DND-41 (cell line): ENCODE data around the gene GDPD1.
"Not testable (repeated sequence)": the region's sequence is repeated elsewhere in the genome, so short reads cannot be mapped to it uniquely, and the experiment has no call there.

Source experiments
- ATAC-seq: fragments of 200-7000 bp; cut with Tn5 transposase; 3 replicates; pipeline ENCODE4 v1.9.1; 2021; ENCODE audit warnings: low read depth; ENCODE audit not compliant: insufficient read depth
- DNase-seq: peaks from one replicate; pipeline ENCODE4 v3.0.0-alpha.2; 2020
- H2AFZ ChIP-seq: 2 replicates; pipeline ENCODE4 v1.6.0; 2012; ENCODE audit warnings: low read depth, low read length
- H3K27ac ChIP-seq: 2 replicates; pipeline ENCODE4 v1.5.1; 2012; ENCODE audit warnings: low read length, inconsistent platforms
- H3K27me3 ChIP-seq: fragments of 200-600 bp; sonication (generic); 2 replicates; pipeline ENCODE4 v1.6.0; 2012; ENCODE audit warnings: low read length, mild to moderate bottlenecking, inconsistent platforms; ENCODE audit not compliant: insufficient read depth, poor library complexity
- H3K36me3 ChIP-seq: 2 replicates; pipeline ENCODE4 v1.5.1; 2012; ENCODE audit warnings: low read length, inconsistent platforms; ENCODE audit not compliant: insufficient read depth
- H3K4me1 ChIP-seq: 2 replicates; pipeline ENCODE4 v1.5.1; 2012; ENCODE audit warnings: mild to moderate bottlenecking, low read length; ENCODE audit not compliant: insufficient read depth
- H3K4me2 ChIP-seq: 2 replicates; pipeline ENCODE4 v1.6.0; 2012; ENCODE audit warnings: mild to moderate bottlenecking, moderate library complexity, low read length, inconsistent platforms; ENCODE audit not compliant: insufficient read depth
- H3K4me3 ChIP-seq, 2 experiments: fragments of 200-600 bp in 1 of 2; shearing (Covaris generic) in 1 of 2; 2 replicates each; pipeline ENCODE4 v1.5.1; 2012 to 2016; ENCODE audit warnings: inconsistent platforms in 2 of 2, low read length in 2 of 2, mild to moderate bottlenecking in 2 of 2, low read depth in 1 of 2, moderate library complexity in 1 of 2
- H3K79me2 ChIP-seq: 2 replicates; pipeline ENCODE4 v1.6.0; 2012; ENCODE audit warnings: low read length, inconsistent platforms; ENCODE audit not compliant: insufficient read depth
- H3K9ac ChIP-seq: 2 replicates; pipeline ENCODE4 v1.6.0; 2012; ENCODE audit warnings: low read depth, mild to moderate bottlenecking, inconsistent platforms, low read length, moderate library complexity
- H3K9me3 ChIP-seq: 2 replicates; pipeline ENCODE4 v1.5.1; 2012; ENCODE audit warnings: low read length, moderate library complexity, mild to moderate bottlenecking, inconsistent platforms; ENCODE audit not compliant: insufficient read depth, severe bottlenecking
- H4K20me1 ChIP-seq: 2 replicates; pipeline ENCODE4 v1.6.0; 2012; ENCODE audit warnings: low read length; ENCODE audit not compliant: insufficient read depth
- CTCF ChIP-seq: IDR thresholded peaks from 2 replicates; pipeline ENCODE4 v1.5.1; 2012; ENCODE audit warnings: borderline replicate concordance, low read length, moderate library complexity, mild to moderate bottlenecking; ENCODE audit not compliant: poor library complexity, severe bottlenecking; ENCODE audit errors: extremely low read depth
- EZH2 ChIP-seq: IDR thresholded peaks from 3 replicates; pipeline ENCODE4 v1.6.1; 2012; ENCODE audit warnings: borderline replicate concordance, low read depth, mild to moderate bottlenecking, moderate library complexity, low read length, inconsistent platforms; ENCODE audit not compliant: severe bottlenecking

GDPD1 gene

GRCh38 chr17:59175076-59175475 lies 45.2 kb upstream of the GDPD1 start:
- H3K9me3 ChIP-seq, result no peaks in the 10 kb centered on the region
- H3K4me1 ChIP-seq, result no peaks in the 10 kb centered on the region
- H2AFZ ChIP-seq, result no peak overlapping the region
- DNase-seq (no peak), ATAC-seq (no peak)
- no peak overlapping the region for H3K4me3 ChIP-seq
- H3K27ac ChIP-seq, result no peak overlapping the region
- no peak overlapping the region for H3K4me2 ChIP-seq
- peaks cover 71% of the 10 kb centered on the region for H3K36me3 ChIP-seq
- H3K27me3 ChIP-seq, result no peaks in the 10 kb centered on the region
- no peak for TF ChIP-seq EZH2
- TF ChIP-seq CTCF, result no peak
- H3K9ac ChIP-seq, result no peak overlapping the region
- peaks cover 82% of the 10 kb centered on the region for H3K79me2 ChIP-seq
- H4K20me1 ChIP-seq, result peaks cover 32% of the 10 kb centered on the region; the same call in 1 of the 2 replicates

- H3K4me1 ChIP-seq, result no peaks in the 10 kb centered on the region
- peaks cover 82% of the 10 kb centered on the region for H3K79me2 ChIP-seq
- H3K9ac ChIP-seq, result no peak overlapping the region
- peaks cover 28% of the 10 kb centered on the region; the same call in 1 of the 2 replicates for H4K20me1 ChIP-seq
- TF ChIP-seq CTCF (no peak), EZH2 (no peak)
- no peak for ATAC-seq
- H3K27ac ChIP-seq, result no peak overlapping the region
- no peak overlapping the region for H3K4me2 ChIP-seq
- H3K27me3 ChIP-seq, result no peaks in the 10 kb centered on the region
- H2AFZ ChIP-seq, result no peak overlapping the region
- no peak overlapping the region for H3K4me3 ChIP-seq
- peaks cover 74% of the 10 kb centered on the region for H3K36me3 ChIP-seq
- no peak for DNase-seq
- H3K9me3 ChIP-seq, result no peaks in the 10 kb centered on the region
Measured at GRCh38 chr17:59178266-59178985, 41.9 kb upstream of the GDPD1 start.

GRCh38 chr17:59179601-59180000 lies 40.7 kb upstream of the GDPD1 start:
- not testable (repeated sequence) for DNase-seq, H3K4me2 ChIP-seq, H3K9ac ChIP-seq, ATAC-seq, H2AFZ ChIP-seq, H3K4me3 ChIP-seq, H3K9me3 ChIP-seq, H3K27ac ChIP-seq, H3K4me1 ChIP-seq, H3K27me3 ChIP-seq
- Histone ChIP-seq H3K79me2 (peaks cover 70% of the 10 kb centered on the region), H4K20me1 (peaks cover 21% of the 10 kb centered on the region; the same call in 1 of the 2 replicates), H3K36me3 (peaks cover 70% of the 10 kb centered on the region)

GRCh38 chr17:59180626-59181025 lies 39.7 kb upstream of the GDPD1 start:
- no peak for TF ChIP-seq CTCF
- TF ChIP-seq EZH2, result no peak
- H3K27me3 ChIP-seq, result no peaks in the 10 kb centered on the region
- DNase-seq, result no peak
- H3K79me2 ChIP-seq, result peaks cover 60% of the 10 kb centered on the region
- H3K4me2 ChIP-seq, result no peak overlapping the region
- no peaks in the 10 kb centered on the region for H3K4me1 ChIP-seq
- H3K4me3 ChIP-seq, result no peak overlapping the region
- no peak overlapping the region for H2AFZ ChIP-seq
- H3K9ac ChIP-seq, result no peak overlapping the region
- H3K27ac ChIP-seq, result no peak overlapping the region
- no peaks in the 10 kb centered on the region for H3K9me3 ChIP-seq
- H4K20me1 ChIP-seq, result peaks cover 21% of the 10 kb centered on the region; the same call in 1 of the 2 replicates
- peaks cover 72% of the 10 kb centered on the region for H3K36me3 ChIP-seq
- no peak for ATAC-seq
